K562 (cell line): ENCODE measurements around the gene AGPAT1. TPM values are rescaled to one million over a fixed set of nuclear protein-coding genes. Genes with fewer than 3 reads are reported as not detected.

Experiments used
- CREB1 ChIP-seq, 2 experiments: sonication (generic) in 1 of 2; formaldehyde crosslinking in 1 of 2; IDR thresholded peaks; 2 replicates each; pipeline versions ENCODE4 v1.6.1 to v1.8.0; 2012 to 2022; ENCODE audit warnings: inconsistent platforms in 1 of 2, mild to moderate bottlenecking in 1 of 2, missing genetic modification reagents in 1 of 2, moderate library complexity in 1 of 2
- EHMT2 ChIP-seq: fragments of 450-650 bp; IDR thresholded peaks from 2 replicates; pipeline ENCODE4 v1.6.1; 2018; ENCODE audit warnings: antibody characterized with exemption
- ELF4 ChIP-seq: fragments of 450-650 bp; formaldehyde crosslinking; IDR thresholded peaks from 2 replicates; pipeline ENCODE4 v1.4.0; 2022; ENCODE audit warnings: missing genetic modification characterization
- FOS ChIP-seq: IDR thresholded peaks from 3 replicates; pipeline ENCODE4 v1.6.1; 2011; ENCODE audit not compliant: insufficient read length; ENCODE audit errors: extremely low read depth
- KDM4B ChIP-seq, 2 experiments: fragments of 450-650 bp in 1 of 2; sonication (generic) in 1 of 2; IDR thresholded peaks; 2 replicates each; pipeline ENCODE4 v1.6.1; 2016 to 2017; ENCODE audit warnings: borderline replicate concordance in 2 of 2, antibody characterized with exemption in 1 of 2, low read depth in 1 of 2, mild to moderate bottlenecking in 1 of 2
- KLF13 ChIP-seq: fragments of 450-650 bp; IDR thresholded peaks from 2 replicates; pipeline ENCODE4 v1.6.1; 2016; ENCODE audit warnings: missing genetic modification characterization, low read depth, mild to moderate bottlenecking, missing compliant biosample characterization, moderate library complexity, borderline replicate concordance
- RBM14 ChIP-seq: fragments of 200-400 bp; formaldehyde crosslinking; IDR thresholded peaks from 2 replicates; pipeline ENCODE4 v1.6.1; 2018; ENCODE audit warnings: low read depth, mild to moderate bottlenecking, low read length, moderate library complexity, borderline replicate concordance; ENCODE audit not compliant: insufficient read depth
- SMARCE1 ChIP-seq: fragments of 450-650 bp; IDR thresholded peaks from 2 replicates; pipeline ENCODE4 v1.7.1; 2016; ENCODE audit warnings: mild to moderate bottlenecking
- TCF7L2 ChIP-seq: fragments of 150-350 bp; IDR thresholded peaks from 2 replicates; pipeline ENCODE4 v1.6.1; 2016; ENCODE audit warnings: low read depth, mild to moderate bottlenecking, low read length, moderate library complexity
- VEZF1 ChIP-seq: fragments of 200-800 bp; sonication (Bioruptor generic); IDR thresholded peaks from 2 replicates; pipeline ENCODE4 v1.6.1; 2017; ENCODE audit warnings: missing genetic modification characterization, missing compliant biosample characterization
- ZFP30 ChIP-seq: fragments of 250-450 bp; sonication (Bioruptor Pico); IDR thresholded peaks from 2 replicates; pipeline ENCODE4 v1.8.0; 2022; ENCODE audit warnings: moderate library complexity, mild to moderate bottlenecking, inconsistent platforms, borderline replicate concordance
- ZNF253 ChIP-seq: fragments of 250-450 bp; sonication (Bioruptor Pico); conservative IDR thresholded peaks from 2 replicates; pipeline ENCODE4 v1.6.1; 2021; ENCODE audit warnings: mild to moderate bottlenecking
- ZNF518B ChIP-seq: fragments of 250-450 bp; sonication (Bioruptor Pico); IDR thresholded peaks from 2 replicates; pipeline ENCODE4 v1.5.0; 2021; ENCODE audit warnings: mild to moderate bottlenecking, moderate library complexity
- ZNF609 ChIP-seq: sonication (generic); formaldehyde crosslinking; IDR thresholded peaks from 2 replicates; pipeline ENCODE4 v1.8.1; 2023; ENCODE audit warnings: missing genetic modification reagents, mild to moderate bottlenecking, borderline replicate concordance
- ZNF696 ChIP-seq: fragments of 250-450 bp; sonication (Bioruptor Pico); conservative IDR thresholded peaks from 2 replicates; pipeline ENCODE4 v1.4.0; 2020; ENCODE audit warnings: mild to moderate bottlenecking, moderate library complexity
- polyA plus RNA-seq, 8 experiments: library from polyadenylated mRNA; depleted of rRNA in 4 of 8; stranded (reverse) in 5 of 8; unstranded in 3 of 8; fragments of >200 nt; fragmentation: Nextera tagmentation in 2 of 8; fragmentation: Illumina TruSeq in 1 of 8; extraction: Ambion mirVana in 2 of 8; extraction: Trizol in 1 of 8; gene quantifications; 2 replicates each; pipeline versions ENCODE4 v1.2.1 to v1.2.3, GENCODE V29; 2011 to 2014; ENCODE audit warnings: inconsistent platforms in 1 of 8, missing spikeins in 1 of 8
- total RNA-seq, 7 experiments: library from RNA; depleted of rRNA in 6 of 7; stranded (reverse); fragments of >200 nt in 6 of 7; fragmentation: Illumina TruSeq in 2 of 7; extraction: Trizol in 2 of 7; gene quantifications; 2 replicates each; pipeline versions ENCODE4 v1.2.1 to v1.2.3, GENCODE V29; 2011 to 2021; ENCODE audit warnings: low replicate concordance in 1 of 7

Gene AGPAT1
- total and polyA plus RNA-seq, 9 of the 15 experiments (the other 6 are each of a cell fraction or from before 2014, with no cell fraction given) = 37.9 to 176 (median 69.4) TPM

- TF ChIP-seq ELF4 (CRISPR knock-in tag) (peak; percentile 60; the same call in 1 of the 2 replicates), ZFP30 (CRISPR knock-in tag) (no peak), TCF7L2 (no peak), KLF13 (tag) (no peak), FOS (peak; percentile 76), EHMT2 (peak; percentile 68), RBM14 (0 out of 2 replicates have a peak, but pooled peaks have one; percentile 40), VEZF1 (CRISPR knock-in tag) (peak; percentile 100), ZNF253 (CRISPR knock-in tag) (no peak), ZNF609 (CRISPR knock-in tag) (no peak), KDM4B (IDR thresholded peaks at IDR 0.05; ENCODE audit: borderline replicate concordance in 2 of 2, low read depth in 1 of 2) (peak in 1 of 2 experiments; percentile 99; a peak in 2 of 4 replicates), SMARCE1 (peak; percentile 55; the same call in 1 of the 2 replicates), ZNF696 (no peak), CREB1 (IDR thresholded peaks at IDR 0.05) (0 out of 2 replicates have a peak, but pooled peaks have one; percentile 40), CREB1 (CRISPR knock-in tag; IDR thresholded peaks at IDR 0.05) (no peak; the same call in 1 of the 2 replicates), ZNF518B (CRISPR knock-in tag) (no peak)
Observed at GRCh38 chr6:32175711-32176475, at the start of gene AGPAT1 (continued).
